ENCODE measurements around the gene NT5M. TPM values are rescaled to one million over a fixed set of nuclear protein-coding genes. Genes with fewer than 3 reads are reported as not detected.

NT5M gene
- total RNA-seq = 1.7 and 2.8 TPM in 2 replicates

DNA sequence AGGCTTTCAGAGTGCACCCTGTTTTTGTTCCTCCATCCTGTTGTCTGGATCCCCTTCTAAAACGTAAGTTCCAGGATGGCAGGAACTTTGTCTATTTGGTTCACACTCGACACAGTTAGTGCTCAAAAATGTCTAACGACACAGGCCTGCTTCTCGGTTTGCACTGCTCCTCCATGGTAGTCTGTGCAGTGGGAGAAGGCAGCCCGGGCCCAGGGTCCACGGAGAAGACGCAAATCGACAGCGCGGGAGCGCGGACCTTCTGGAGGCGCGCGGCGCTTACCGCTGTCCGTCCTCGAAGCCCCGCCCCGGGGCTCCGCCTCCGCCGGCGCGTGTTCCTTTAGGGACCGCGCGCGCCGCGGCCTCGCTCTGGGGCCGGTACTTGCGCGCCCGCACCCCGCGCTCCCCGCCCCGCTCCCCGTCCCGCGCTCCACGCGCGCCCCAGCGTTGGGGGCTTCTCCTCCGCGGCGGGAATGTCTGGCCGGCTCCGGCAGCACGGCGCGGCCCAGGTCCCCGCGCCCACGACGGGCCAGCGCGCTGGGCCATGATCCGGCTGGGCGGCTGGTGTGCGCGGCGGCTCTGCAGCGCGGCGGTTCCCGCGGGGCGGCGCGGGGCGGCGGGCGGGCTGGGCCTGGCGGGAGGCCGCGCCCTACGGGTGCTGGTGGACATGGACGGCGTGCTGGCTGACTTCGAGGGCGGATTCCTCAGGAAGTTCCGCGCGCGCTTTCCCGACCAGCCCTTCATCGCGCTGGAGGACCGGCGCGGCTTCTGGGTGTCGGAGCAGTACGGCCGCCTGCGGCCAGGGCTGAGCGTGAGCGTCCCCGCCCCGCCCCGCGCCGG is at the start of gene NT5M:
NT5M (plus strand) TSS at position 364 of the 837 bp plus-strand sequence; CDS start at position 542, 178 bp downstream.

DNA sequence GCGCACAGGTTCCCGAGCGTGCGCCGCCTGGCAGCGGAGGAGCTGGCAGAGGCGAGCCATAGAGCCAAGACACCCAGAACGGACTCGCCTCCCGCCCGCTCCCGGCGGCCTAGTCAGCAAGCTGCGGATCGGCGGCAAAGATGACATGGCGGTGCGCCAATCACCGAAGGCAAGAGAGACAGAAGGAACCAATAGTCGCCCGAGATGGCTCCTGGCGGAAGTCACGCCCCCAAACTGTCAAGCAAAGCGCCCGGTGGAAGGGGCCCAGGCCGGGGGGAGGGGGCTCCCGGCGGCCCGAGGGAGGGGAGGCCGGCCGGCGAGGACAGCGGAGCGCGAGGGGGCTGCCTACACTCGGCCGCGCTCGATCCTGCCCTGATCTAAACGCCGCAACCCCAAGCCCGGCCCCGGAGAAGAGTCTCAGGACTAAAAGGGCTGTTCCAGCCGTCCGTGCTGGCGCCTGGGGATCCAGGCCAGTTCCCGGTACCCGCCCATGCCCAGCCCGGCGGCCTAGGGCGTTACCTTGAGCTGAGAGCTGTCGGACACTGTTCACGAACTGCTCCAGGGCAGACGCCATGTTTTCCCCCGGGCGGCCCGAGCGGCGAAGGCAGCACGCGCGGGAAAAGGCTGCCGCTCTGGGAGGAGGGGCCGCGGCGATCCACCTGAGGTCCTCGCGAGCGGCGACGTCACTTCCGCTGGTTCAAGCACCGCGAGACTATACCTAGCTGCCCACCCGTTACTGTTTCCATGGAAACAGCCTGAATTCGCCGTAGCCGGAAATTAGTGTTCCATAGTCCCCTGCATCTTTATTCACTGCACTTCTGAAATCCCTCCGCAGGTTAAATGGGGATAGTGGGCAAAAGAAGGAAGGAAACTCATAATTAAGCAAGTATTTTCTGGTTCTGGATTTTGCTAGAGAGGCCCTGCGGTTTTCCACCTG is 22.3 kb upstream of the NT5M start, which contains the start of gene COPS3:
COPS3 (minus strand) TSS at position 634 of the 937 bp plus-strand sequence; CDS start at position 574, 60 bp downstream.

Other genes starting within 250 kb of the NT5M start
- 1.2 and 4.0 TPM in 2 replicates for gene PLD6, start 97.0 kb upstream of the NT5M start, total RNA-seq
- 65.3 and 67.7 TPM in 2 replicates for gene FLCN, start 66.2 kb upstream of the NT5M start, total RNA-seq
- gene COPS3, start 22.1 kb upstream of the NT5M start, total RNA-seq = 66.2 and 84.2 TPM in 2 replicates
- 7.4 and 9.1 TPM in 2 replicates for gene MED9, start 173.6 kb downstream of the NT5M start, total RNA-seq
- 2.7 and 3.6 TPM in 2 replicates for gene RASD1, start 193.0 kb downstream of the NT5M start, total RNA-seq

All from dermis lymphatic vessel endothelial cell (primary cell).